HepG2 (cell line): ENCODE data around the gene VAMP2. TPM values are rescaled to one million over a fixed set of nuclear protein-coding genes. Genes with fewer than 3 reads are reported as not detected.
A peak's percentile ranks its signal among the peaks of the same experiment; 100 is the strongest.

Experiments
- ATAC-seq: fragments of 200-7000 bp; cut with Tn5 transposase; 3 replicates; pipeline ENCODE4 v1.9.1; 2020; ENCODE audit warnings: mild to moderate bottlenecking, moderate library complexity
- BruUV-seq: library from RNA; stranded (reverse); fragments of 400-500 nt; replicated peaks from 2 replicates; lab custom pipeline; 2021; lab: Mats Ljungman, UMichigan
- CTCF ChIA-PET: fragments of 300-600 bp; formaldehyde crosslinking; extraction: SDS; loops from one replicate; lab custom pipeline; 2021; ENCODE audit warnings: low total read pairs, inconsistent platforms, low intra/inter-chr PET ratio; lab: Yijun Ruan, JAX
- POLR2A ChIA-PET: fragments of 350-600 bp; sonication (Branson Sonifier 250); formaldehyde crosslinking; loops from one replicate; lab custom pipeline; 2020; ENCODE audit warnings: antibody characterized with exemption, inconsistent platforms; lab: Yijun Ruan, JAX
- DNase-seq: peaks from one replicate; pipeline ENCODE4 v3.0.0-alpha.2; 2015; ENCODE audit warnings: low spot score
- FAIRE-seq: peaks from 3 replicates; lab custom pipeline; 2011; peaks lifted over from hg19 to GRCh38; lab: Jason Lieb, UNC
- H2AFZ ChIP-seq: one replicate; pipeline ENCODE4 v1.6.1; 2011; ENCODE audit warnings: low read length, inconsistent platforms
- H3K27ac ChIP-seq: fragments of 300-600 bp; 3 replicates; pipeline ENCODE4 v1.8.0; 2011; ENCODE audit warnings: mixed run types, mild to moderate bottlenecking, mixed read lengths, low read length, inconsistent platforms; ENCODE audit not compliant: insufficient read depth; ENCODE audit errors: extremely low read length
- H3K27me3 ChIP-seq, 2 experiments: fragments of 200-600 bp in 1 of 2; 2 replicates in 1 of 2; 3 replicates in 1 of 2; pipeline versions ENCODE4 v1.6.0 to v1.8.0; 2011; ENCODE audit warnings: low read length in 2 of 2, mild to moderate bottlenecking in 2 of 2, moderate library complexity in 2 of 2, inconsistent platforms in 1 of 2; ENCODE audit not compliant: insufficient read depth in 2 of 2, control insufficient read depth in 1 of 2
- H3K36me3 ChIP-seq, 2 experiments: fragments of 200-600 bp in 1 of 2; replicated peaks in 1 of 2; 2 replicates in 1 of 2; 3 replicates in 1 of 2; pipeline versions ENCODE4 v1.5.1 to v1.8.0; 2011; ENCODE audit warnings: low read length in 2 of 2, inconsistent platforms in 1 of 2; ENCODE audit not compliant: insufficient read depth in 2 of 2, control insufficient read depth in 1 of 2
- H3K4me1 ChIP-seq: 2 replicates; pipeline ENCODE4 v1.5.1; 2012; ENCODE audit warnings: low read length, inconsistent platforms; ENCODE audit not compliant: insufficient read depth
- H3K4me2 ChIP-seq: 2 replicates; pipeline ENCODE4 v1.6.0; 2011; ENCODE audit warnings: low read depth, low read length, inconsistent platforms
- H3K4me3 ChIP-seq, 3 experiments: fragments of 200-600 bp in 1 of 3; sonication (generic), shearing (Covaris generic) in 1 of 3; replicated peaks in 1 of 3; 2 replicates each; pipeline ENCODE4 v1.5.1; 2011 to 2016; ENCODE audit warnings: low read length in 3 of 3, inconsistent platforms in 2 of 3, low read depth in 2 of 3, mild to moderate bottlenecking in 2 of 3, control low read depth in 1 of 3, mixed read lengths in 1 of 3; ENCODE audit not compliant: insufficient read depth in 1 of 3
- H3K79me2 ChIP-seq: one replicate; pipeline ENCODE4 v1.6.1; 2011; ENCODE audit warnings: low read length, inconsistent platforms; ENCODE audit not compliant: insufficient read depth
- H3K9ac ChIP-seq: 2 replicates; pipeline ENCODE4 v1.6.0; 2011; ENCODE audit warnings: mild to moderate bottlenecking, low read depth, low read length, inconsistent platforms; ENCODE audit not compliant: insufficient read depth
- H3K9me3 ChIP-seq: 2 replicates; pipeline ENCODE4 v1.5.1; 2012; ENCODE audit warnings: mild to moderate bottlenecking, low read length
- H4K20me1 ChIP-seq: 2 replicates; pipeline ENCODE4 v1.6.0; 2011; ENCODE audit warnings: inconsistent platforms, mild to moderate bottlenecking, low read length, moderate library complexity; ENCODE audit not compliant: insufficient read depth
- ATF4 ChIP-seq, 2 experiments: fragments of 450-650 bp in 1 of 2; sonication (generic) in 1 of 2; formaldehyde crosslinking; IDR thresholded peaks; 2 replicates each; pipeline versions ENCODE4 v1.5.0 to v1.8.0; 2020 to 2022; ENCODE audit warnings: mild to moderate bottlenecking in 1 of 2, missing genetic modification reagents in 1 of 2
- MTA1 ChIP-seq: sonication (generic); formaldehyde crosslinking; IDR thresholded peaks from 2 replicates; pipeline ENCODE4 v1.4.0; 2020; ENCODE audit warnings: missing genetic modification reagents, mild to moderate bottlenecking, borderline replicate concordance
- MYNN ChIP-seq: sonication (generic); formaldehyde crosslinking; IDR thresholded peaks from 2 replicates; pipeline ENCODE4 v1.4.0; 2020; ENCODE audit warnings: mild to moderate bottlenecking, low read depth, missing genetic modification reagents
- REXO4 ChIP-seq: sonication (generic); formaldehyde crosslinking; IDR thresholded peaks from 2 replicates; pipeline ENCODE4 v1.8.0; 2022; ENCODE audit warnings: missing genetic modification reagents, mild to moderate bottlenecking, borderline replicate concordance
- SNAPC2 ChIP-seq: sonication (generic); formaldehyde crosslinking; IDR thresholded peaks from 2 replicates; pipeline ENCODE4 v1.8.1; 2022; ENCODE audit warnings: mild to moderate bottlenecking, missing genetic modification reagents
- SNAPC4 ChIP-seq: sonication (generic); formaldehyde crosslinking; IDR thresholded peaks from 2 replicates; pipeline ENCODE4 v1.4.0; 2020; ENCODE audit warnings: mild to moderate bottlenecking, missing genetic modification reagents
- WGBS: methylation state at CpG from one replicate; pipeline ENCODE4 v1.1.6; 2017; ENCODE audit warnings: low lambda C conversion rate; 5-methylcytosine and 5-hydroxymethylcytosine counted together
- in situ Hi-C: cut with HindIII; loops from 2 replicates; pipeline ENCODE4 v1.10.0; 2017; ENCODE audit warnings: low pct_unique_long_range_greater_than_20kb; ENCODE audit not compliant: extremely low pct_ligation_motif_present
- intact Hi-C: fragments of 100-400 bp; cut with micrococcal nuclease; formaldehyde crosslinking; loops from one replicate; pipeline ENCODE4 v1.10.0; 2022; ENCODE audit not compliant: unreplicated experiment
- polyA plus RNA-seq, 8 experiments: library from polyadenylated mRNA; depleted of rRNA in 3 of 8; stranded (reverse) in 7 of 8; unstranded in 1 of 8; fragments of >200 nt; fragmentation: Illumina TruSeq in 4 of 8; extraction: Trizol in 4 of 8; gene quantifications; 2 replicates each; pipeline versions ENCODE4 v1.2.1 to v1.2.3, GENCODE V29; 2011 to 2016; ENCODE audit warnings: low read depth in 4 of 8, missing spikeins in 1 of 8, mixed read lengths in 1 of 8; ENCODE audit not compliant: insufficient read depth in 1 of 8
- total RNA-seq, 5 experiments: library from RNA; depleted of rRNA; stranded (reverse); fragments of >200 nt; fragmentation: Illumina TruSeq; extraction: Trizol; gene quantifications; 2 replicates each; pipeline ENCODE4 v1.2.3, GENCODE V29; 2016; ENCODE audit warnings: low read depth in 1 of 5

The VAMP2 gene
- total and polyA plus RNA-seq, 2 of the 13 experiments (the other 11 are each of a cell fraction or from before 2014, with no cell fraction given): 3.9 to 17.2 TPM

GRCh38 chr17:8156246-8156992, 6.3 kb downstream of the VAMP2 start (continued):
- TF ChIP-seq SNAPC4 (CRISPR knock-in tag): no peak

GRCh38 chr17:8155996-8156245, 6.8 kb downstream of the VAMP2 start:
- Histone ChIP-seq H3K4me3 (peak overlapping the region; percentile 58 to 70 (median 63)), H3K79me2 (peaks cover 6% of the 10 kb centered on the region), H4K20me1 (no peaks in the 10 kb centered on the region), H2AFZ (no peak overlapping the region), H3K36me3 (peaks cover 1 to 4% of the 10 kb centered on the region in 2 experiments; a peak in 3 of 5 replicates), H3K9ac (peak overlapping the region; percentile 76), H3K27me3 (no peaks in the 10 kb centered on the region), H3K27ac (peak overlapping the region; percentile 64), H3K4me1 (peaks cover 68% of the 10 kb centered on the region), H3K4me2 (peak overlapping the region; percentile 97), H3K9me3 (no peaks in the 10 kb centered on the region)
- DNase-seq: no peak
- intact Hi-C loops (no loop called here), in situ Hi-C loops (loop anchor here (5.0 kb wide), 1 partner anchor 34 kb away; the partner anchor contains the start of gene HES7)
- CTCF ChIA-PET: no interaction called here
- no peak for FAIRE-seq
- BruUV-seq: no TSS peak
- no peak for ATAC-seq
- POLR2A ChIA-PET: interaction anchor here (0.6 to 1.9 kb wide), 5 partner anchors 17 to 65 kb away, joined by 3 to 34 read pairs (median 8); partner anchors contain the start of gene ALOXE3
- 64% methylated on average over 7 of the region's 11 CpGs for WGBS
- no peak for TF ChIP-seq MYNN
- no peak for TF ChIP-seq REXO4 (CRISPR knock-in tag)
- no peak for TF ChIP-seq MTA1
- TF ChIP-seq SNAPC2 (CRISPR knock-in tag): no peak
- no peak for TF ChIP-seq ATF4 (CRISPR knock-in tag; IDR thresholded peaks at IDR 0.05)
